M059J (cell line): ENCODE data around the gene ANKRD37. TPM values are rescaled to one million over a fixed set of nuclear protein-coding genes. Genes with fewer than 3 reads are reported as not detected.
A peak's percentile ranks its signal among the peaks of the same experiment; 100 is the strongest.

Source experiments
- DNase-seq: peaks from one replicate; pipeline ENCODE4 v3.0.0-alpha.2; 2012; ENCODE audit warnings: low read depth
- total RNA-seq: library from RNA; depleted of rRNA; stranded (reverse); fragments of >200 nt; shearing (Covaris generic); gene quantifications from 2 replicates; pipeline ENCODE4 v1.2.3, GENCODE V29; 2014

Gene ANKRD37
- total RNA-seq, 1 experiment from 2014 or later: 8.5 TPM

DNA sequence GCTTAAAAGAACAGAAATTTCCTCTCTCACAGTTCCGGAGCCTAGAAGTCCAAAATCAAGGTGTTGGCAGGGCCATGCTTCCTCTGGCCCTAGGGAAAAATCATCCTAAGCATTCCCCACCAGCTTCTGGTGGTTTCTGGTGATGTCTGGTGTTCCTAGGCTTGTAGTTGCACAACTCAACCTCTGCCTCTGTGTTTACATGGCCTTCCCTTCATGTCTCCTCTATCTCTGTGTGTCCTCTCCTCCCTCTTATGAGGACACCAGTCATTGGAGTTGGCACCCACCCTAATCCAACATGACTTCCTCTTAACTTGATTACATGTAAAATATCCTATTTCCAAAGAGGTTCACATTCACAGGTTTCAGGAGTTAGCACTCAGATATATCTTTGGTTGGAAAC, 16.3 kb upstream of the ANKRD37 start:
- no peak for DNase-seq

- peak; percentile 15 for DNase-seq
Observed at GRCh38 chr4:185381288-185382196, 15.1 kb upstream of the ANKRD37 start.

- no peak for DNase-seq
Observed at GRCh38 chr4:185382754-185383153, 13.9 kb upstream of the ANKRD37 start.

DNA sequence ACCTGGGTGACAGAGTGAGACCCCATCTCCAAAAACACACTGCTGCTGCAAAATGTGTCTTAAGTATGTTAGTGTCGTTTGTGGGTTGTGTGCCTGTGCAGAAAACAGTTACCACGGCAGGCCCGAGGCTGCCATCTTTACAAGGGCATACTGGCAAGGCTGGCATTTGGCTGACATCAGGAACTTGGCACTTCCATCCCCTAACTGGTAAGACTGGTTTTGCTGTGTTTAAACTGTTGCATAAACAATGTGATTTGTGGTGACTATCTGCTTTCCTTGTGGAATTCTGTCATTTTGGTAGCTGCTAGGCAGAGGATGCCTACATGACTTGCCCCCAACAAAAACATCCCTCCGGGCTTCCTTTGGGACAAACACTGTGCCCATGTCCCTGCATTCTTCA, 13.2 kb upstream of the ANKRD37 start:
- DNase-seq: no peak

GRCh38 chr4:185384061-185384460, 12.6 kb upstream of the ANKRD37 start:
- no peak for DNase-seq

DNA sequence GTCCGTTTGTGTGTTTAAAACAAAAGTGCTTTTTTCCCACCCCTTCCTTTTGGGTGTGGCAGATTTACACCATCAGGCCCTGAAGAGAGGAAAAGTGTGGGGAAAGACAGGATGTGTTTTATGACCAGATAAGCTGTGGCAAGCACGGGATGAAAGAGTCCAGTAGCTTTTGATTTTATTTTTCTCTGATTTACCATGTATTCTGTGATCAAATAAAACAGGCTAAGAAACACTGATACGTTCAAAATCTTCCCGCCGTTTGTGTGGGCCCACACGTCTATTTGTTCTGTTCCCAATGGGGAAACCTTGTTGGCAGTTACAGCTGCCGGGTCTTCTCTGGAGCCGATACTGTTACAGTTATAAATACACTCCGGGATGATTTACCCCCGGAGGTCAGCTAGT, 11.7 kb upstream of the ANKRD37 start:
- no peak for DNase-seq

DNA sequence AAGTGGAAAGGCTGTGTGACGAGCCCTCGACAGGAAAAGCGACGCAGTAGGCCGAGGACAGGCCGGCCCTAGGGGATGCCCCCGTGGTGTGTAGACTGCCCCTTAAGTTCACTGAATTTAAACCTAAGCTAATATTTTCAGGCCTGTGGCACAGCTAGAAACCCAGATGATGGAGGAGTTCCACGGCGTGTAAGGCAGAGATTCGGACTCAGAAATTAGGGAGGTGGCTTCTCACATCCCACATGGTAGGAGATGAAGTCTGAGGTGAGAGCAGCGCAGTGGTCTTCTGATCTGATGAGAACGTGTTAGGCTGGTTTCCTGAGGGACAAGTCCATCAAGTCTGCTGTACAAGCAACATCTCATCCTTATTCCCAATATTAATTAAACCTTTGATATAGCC, 8.7 kb upstream of the ANKRD37 start:
- DNase-seq: no peak

- DNase-seq: no peak
Observed at GRCh38 chr4:185390941-185391340, 5.7 kb upstream of the ANKRD37 start.

DNA sequence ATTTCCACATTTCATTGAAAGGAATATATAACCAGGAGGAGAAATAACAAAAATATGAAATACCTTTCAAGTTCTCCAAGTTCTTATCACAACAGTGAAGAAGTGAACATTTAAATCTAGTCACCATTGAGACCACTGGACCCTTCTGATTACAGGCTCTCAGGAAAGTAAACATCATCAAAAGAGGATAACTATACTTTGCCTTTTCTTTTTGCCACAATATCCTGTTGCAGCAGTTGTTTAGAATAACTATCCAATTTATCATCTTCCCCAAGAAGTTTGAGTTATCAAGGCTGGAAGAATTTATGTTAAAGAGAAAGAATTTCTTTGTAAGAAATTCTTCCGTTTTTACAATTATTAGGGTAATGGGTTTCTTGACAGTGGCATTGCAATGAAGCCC, 4.5 kb upstream of the ANKRD37 start:
- no peak for DNase-seq

GRCh38 chr4:185394568-185395237, 1.9 kb upstream of the ANKRD37 start:
- peak; percentile 15 for DNase-seq

DNA sequence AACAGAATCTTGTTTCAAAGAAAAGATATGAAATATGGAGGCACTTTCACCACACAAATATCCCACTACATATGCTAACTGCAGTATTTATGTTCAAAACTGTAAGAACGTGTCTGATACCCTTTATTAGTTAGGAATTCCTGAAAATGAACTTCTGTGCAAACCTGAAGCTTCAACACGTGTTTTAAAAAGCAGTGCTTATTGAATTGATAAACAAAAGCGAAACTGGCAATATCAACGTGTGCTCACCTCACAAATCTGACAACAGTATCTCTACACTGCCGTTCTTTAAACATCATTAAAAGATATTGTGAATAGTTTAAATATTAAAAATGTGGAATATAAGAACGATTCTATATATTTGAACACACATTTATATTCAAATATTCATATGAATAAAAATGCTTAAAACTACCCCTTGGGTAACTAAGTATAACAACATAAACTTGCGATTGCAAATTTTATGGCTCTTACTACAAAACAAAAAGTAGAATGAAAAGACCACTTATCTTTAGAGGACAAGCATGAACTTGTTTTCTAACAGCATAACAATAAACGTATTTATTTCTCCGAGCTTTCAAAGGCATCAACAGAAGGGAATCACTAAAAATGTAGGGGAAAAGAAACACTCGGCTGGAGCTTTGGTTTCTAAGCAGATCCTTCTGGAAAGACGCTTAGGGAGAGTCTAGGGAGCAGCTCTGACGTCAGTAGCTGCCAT, 1.2 kb upstream of the ANKRD37 start, which contains the start of gene LRP2BP:
Gene LRP2BP (minus strand): TSS at position 687 of the 718 bp plus-strand sequence. CDS start 17,738 bp downstream, outside the sequence.
- DNase-seq: peak; percentile 18

GRCh38 chr4:185395956-185396723, 501 bp upstream of the ANKRD37 start:
- peak; percentile 94 for DNase-seq

GRCh38 chr4:185398618-185399017, 2.0 kb downstream of the ANKRD37 start:
- no peak for DNase-seq

DNA sequence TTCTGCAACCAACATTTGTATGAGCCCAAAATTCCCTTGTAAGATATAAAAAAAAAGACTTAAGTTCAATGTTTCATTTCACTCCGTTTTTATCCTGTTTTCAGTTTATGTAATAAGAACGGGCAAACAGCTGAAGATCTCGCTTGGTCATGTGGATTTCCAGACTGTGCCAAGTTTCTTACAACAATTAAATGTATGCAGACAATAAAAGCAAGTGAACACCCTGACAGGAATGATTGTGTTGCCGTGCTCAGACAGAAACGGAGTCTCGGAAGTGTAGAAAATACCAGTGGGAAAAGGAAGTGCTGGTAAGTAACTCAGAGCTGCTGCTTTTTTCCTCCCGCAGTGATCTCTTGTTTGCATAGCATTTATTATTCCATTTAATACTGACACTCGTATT, 2.8 kb downstream of the ANKRD37 start:
- no peak for DNase-seq

- DNase-seq: no peak
Observed at GRCh38 chr4:185404031-185404430, 7.4 kb downstream of the ANKRD37 start.

DNA sequence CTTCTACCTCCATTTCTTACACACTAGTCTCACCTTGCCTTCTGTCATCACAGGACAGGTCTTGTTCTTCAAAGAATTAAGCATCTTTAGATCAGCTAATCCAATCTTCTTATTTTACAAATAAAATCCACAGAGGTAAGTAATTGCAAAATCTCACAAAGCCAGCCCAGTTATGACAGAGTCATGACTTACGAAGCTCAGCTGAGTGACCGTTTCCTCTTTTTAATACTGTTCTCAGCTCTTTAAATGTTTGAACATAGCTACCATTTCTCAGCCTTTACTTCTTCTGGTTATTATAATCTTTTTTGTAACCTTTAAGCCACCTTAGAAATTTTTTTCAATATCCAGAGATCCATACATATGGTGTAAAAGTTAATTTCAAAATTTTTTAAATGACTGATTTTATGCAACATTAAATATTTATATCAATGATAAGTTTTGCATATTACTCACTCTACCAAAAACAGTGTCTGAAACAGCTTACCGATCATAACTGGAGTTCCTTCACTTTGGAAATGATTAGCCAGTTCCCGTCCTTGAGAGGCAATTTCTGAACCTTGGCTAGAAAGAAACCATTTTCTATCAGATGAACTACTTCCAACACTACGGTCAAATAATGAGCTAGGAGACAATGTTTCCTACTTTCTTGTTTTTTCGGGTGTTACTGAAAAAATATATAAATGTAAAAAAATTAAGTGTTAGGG, 8.8 kb downstream of the ANKRD37 start:
- DNase-seq: no peak

GRCh38 chr4:185408432-185408831, 11.8 kb downstream of the ANKRD37 start:
- DNase-seq: no peak

DNA sequence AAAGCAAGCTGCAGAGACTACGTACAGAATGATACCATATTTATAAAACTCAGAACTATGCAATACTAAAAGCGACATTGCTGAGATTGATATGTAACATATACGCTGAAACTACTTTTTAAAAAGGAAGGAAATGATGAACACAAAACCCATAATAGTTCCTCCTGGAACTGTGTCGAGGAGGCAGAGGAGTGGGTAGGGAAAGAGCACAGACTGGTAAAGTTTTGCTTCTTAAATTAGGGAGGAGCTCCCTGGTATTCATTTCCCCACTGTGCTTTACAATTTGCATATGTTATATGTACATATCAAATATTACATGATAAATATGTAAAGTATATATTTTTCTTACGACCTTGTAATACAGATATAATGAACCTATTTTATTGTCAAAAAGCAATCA, 15.2 kb downstream of the ANKRD37 start:
- DNase-seq: no peak

- DNase-seq: no peak
Observed at GRCh38 chr4:185412412-185412811, 15.8 kb downstream of the ANKRD37 start.

DNA sequence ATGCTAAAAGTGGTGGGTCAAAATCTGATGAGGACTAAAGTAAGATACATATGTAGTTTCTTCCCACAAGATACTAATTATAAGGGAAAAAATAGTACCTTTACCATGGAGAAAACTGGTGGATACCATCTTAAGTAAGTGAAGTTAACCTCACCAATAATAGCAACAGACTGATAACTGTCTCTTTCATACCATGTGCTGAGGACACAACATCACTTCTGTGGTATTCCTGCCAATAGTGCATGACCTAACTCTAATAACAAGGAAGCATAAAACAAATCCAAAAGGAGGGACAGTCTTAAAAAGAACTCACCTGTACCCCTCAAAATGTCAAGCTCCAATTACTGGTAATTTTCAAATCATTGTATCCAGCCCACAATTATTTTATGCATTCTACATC, 20.3 kb downstream of the ANKRD37 start:
- DNase-seq: no peak
